Transverse colon (tissue), 3 donors: ENCODE measurements around the gene MIGA1.

ENCODE experiments used
- POLR2A ChIP-seq: fragments of 450-650 bp; IDR thresholded peaks from one replicate; pipeline ENCODE4 v1.6.1; 2016; ENCODE audit warnings: antibody characterized with exemption, mild to moderate bottlenecking, moderate library complexity
- TF ChIP-seq, protein P1 (sequence below), 5 experiments: fragments of 200-600 bp in 3 of 5; fragments of 450-650 bp in 2 of 5; sonication (generic) in 3 of 5; IDR thresholded peaks; 1 replicate in 2 of 5; 2 replicates in 3 of 5; pipeline ENCODE4 v1.5.1; 2016 to 2017; ENCODE audit warnings: antibody characterized with exemption in 5 of 5, inconsistent platforms in 3 of 5, mild to moderate bottlenecking in 2 of 5, moderate library complexity in 1 of 5

DNA sequence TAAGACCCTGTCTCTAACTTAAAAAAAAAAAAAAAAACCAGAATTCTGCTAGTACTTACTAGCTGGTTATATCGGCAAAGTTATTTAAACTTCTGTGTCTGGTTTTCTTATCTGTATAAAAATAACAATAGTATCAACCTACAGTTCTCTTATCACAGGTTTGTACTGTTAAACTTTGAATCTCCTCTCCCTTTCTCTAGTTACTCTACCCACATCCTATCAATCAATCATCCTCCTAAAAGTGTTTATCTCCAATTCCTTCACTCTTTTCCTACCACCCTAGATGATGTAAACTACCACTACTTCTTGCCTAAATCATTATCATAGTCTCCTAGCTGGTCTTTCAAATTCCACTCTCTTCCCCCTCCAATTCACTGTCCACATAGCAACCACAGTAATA, 47.4 kb upstream of the MIGA1 start:
- no peak for TF ChIP-seq POLR2A
- TF ChIP-seq, protein P1, sequence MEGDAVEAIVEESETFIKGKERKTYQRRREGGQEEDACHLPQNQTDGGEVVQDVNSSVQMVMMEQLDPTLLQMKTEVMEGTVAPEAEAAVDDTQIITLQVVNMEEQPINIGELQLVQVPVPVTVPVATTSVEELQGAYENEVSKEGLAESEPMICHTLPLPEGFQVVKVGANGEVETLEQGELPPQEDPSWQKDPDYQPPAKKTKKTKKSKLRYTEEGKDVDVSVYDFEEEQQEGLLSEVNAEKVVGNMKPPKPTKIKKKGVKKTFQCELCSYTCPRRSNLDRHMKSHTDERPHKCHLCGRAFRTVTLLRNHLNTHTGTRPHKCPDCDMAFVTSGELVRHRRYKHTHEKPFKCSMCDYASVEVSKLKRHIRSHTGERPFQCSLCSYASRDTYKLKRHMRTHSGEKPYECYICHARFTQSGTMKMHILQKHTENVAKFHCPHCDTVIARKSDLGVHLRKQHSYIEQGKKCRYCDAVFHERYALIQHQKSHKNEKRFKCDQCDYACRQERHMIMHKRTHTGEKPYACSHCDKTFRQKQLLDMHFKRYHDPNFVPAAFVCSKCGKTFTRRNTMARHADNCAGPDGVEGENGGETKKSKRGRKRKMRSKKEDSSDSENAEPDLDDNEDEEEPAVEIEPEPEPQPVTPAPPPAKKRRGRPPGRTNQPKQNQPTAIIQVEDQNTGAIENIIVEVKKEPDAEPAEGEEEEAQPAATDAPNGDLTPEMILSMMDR (IDR thresholded peaks at IDR 0.05) = no peak
